ENCODE data around the gene FILIP1. TPM values are rescaled to one million over a fixed set of nuclear protein-coding genes. Genes with fewer than 3 reads are reported as not detected.

FILIP1 gene
- total and polyA plus RNA-seq, 9 donors, result 20.3 to 49.0 (median 42.4) TPM

DNA sequence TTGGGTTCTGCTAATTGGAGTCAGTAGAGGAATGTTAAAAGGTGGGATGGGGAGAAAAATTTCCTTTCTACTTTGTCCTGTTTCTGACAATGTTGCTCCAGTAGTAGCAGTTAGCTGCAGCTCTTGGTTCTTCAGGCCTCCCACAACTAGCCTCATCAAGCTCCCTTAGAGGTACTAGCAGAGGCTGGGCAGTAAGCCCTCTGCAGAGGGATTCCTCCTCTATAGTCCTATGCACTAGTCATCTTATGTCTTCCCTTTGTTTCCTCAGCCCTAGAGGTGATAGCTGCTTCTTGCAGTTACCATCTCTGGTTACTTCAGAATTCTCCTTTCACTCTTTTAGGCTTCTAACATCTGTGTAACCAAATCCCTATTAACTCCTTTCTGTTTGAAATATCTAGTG is 99.8 kb downstream of the FILIP1 start:
- no peaks in the 10 kb centered on the region for H3K9me3 ChIP-seq (replicated peaks; ENCODE audit: control insufficient read depth, low read depth, low read length)
- H3K4me3 ChIP-seq (ENCODE audit: low read length), result no peak overlapping the region
- no peaks in the 10 kb centered on the region for H3K4me1 ChIP-seq (ENCODE audit: control insufficient read depth, insufficient read depth, low read length)
- no peaks in the 10 kb centered on the region for H3K36me3 ChIP-seq (ENCODE audit: control insufficient read depth, insufficient read depth, low read length)
- no peaks in the 10 kb centered on the region for H3K27me3 ChIP-seq (ENCODE audit: control insufficient read depth, insufficient read depth, low read length)
- H3K27ac ChIP-seq (ENCODE audit: low read length), result no peak overlapping the region
- no peak for DNase-seq

DNA sequence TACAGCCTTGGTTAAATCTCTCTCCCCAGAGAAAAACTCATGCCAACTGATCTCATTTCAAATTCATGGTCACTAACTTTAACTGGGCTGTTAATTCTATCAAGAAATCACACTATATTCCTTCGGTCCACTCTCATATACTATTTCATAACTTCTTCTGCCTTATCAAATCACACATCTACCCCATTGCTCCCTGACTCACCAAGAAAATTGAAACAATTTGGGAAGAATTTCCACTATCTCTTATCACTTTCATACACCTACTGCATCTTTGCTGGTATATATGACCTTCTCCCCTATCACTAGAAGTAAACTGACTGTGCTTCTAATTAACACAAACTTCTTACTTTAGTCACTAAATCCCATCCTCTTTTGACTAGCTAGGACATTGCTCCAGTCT is 102.3 kb downstream of the FILIP1 start:
- H3K4me3 ChIP-seq (ENCODE audit: low read length), result no peak overlapping the region
- H3K4me1 ChIP-seq (ENCODE audit: control insufficient read depth, insufficient read depth, low read length), result no peaks in the 10 kb centered on the region
- peaks cover 2% of the 10 kb centered on the region for H3K9me3 ChIP-seq (replicated peaks; ENCODE audit: control insufficient read depth, low read depth, low read length)
- H3K27me3 ChIP-seq (ENCODE audit: control insufficient read depth, insufficient read depth, low read length), result no peaks in the 10 kb centered on the region
- H3K27ac ChIP-seq (ENCODE audit: low read length), result no peak overlapping the region
- WGBS (ENCODE audit: insufficient coverage), result 67% methylated on average over 1 of the region's 1 CpG
- H3K36me3 ChIP-seq (ENCODE audit: control insufficient read depth, insufficient read depth, low read length), result no peaks in the 10 kb centered on the region
- DNase-seq, result no peak

DNA sequence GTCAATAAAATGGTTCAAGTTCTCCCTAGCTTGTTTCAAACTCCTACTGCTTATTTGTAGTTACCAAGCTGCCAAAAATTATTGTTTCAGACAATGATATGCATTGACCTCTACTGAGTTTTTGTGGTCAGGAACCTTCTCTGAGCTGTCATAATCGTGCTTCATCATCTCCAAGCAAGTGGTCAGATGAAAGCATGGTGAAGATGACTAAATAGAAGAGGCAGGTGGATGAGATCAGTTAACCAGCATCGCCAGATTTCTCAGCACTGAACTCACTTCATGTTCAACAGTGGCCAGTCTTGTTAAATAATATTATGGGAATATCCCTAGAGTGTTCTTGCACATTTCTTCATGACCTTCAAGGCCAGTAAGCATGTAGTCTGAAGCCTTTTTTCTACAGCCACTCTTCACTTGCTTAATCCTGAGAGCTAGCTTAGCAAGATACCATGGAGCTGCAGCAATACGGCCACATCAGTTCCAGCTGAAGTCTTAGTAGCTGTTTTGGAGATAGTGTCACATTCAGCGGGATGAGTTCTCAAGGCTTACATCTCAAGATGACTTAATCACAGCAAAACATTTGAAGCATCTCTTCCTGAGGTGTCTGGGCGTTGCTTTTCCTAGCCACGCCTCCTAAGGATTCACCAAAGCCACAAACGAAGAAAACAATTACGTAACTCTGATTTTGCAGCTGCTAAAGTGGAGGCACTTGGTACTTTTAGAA is 107.4 kb downstream of the FILIP1 start:
- 64% methylated on average over 3 of the region's 8 CpGs for WGBS (ENCODE audit: insufficient coverage)
- H3K4me3 ChIP-seq (ENCODE audit: low read length), result no peak overlapping the region
- H3K27me3 ChIP-seq (ENCODE audit: control insufficient read depth, insufficient read depth, low read length), result no peaks in the 10 kb centered on the region
- H3K27ac ChIP-seq (ENCODE audit: low read length), result no peak overlapping the region
- peaks cover 2% of the 10 kb centered on the region for H3K9me3 ChIP-seq (replicated peaks; ENCODE audit: control insufficient read depth, low read depth, low read length)
- DNase-seq, result no peak
- peaks cover 7% of the 10 kb centered on the region for H3K4me1 ChIP-seq (ENCODE audit: control insufficient read depth, insufficient read depth, low read length)
- no peaks in the 10 kb centered on the region for H3K36me3 ChIP-seq (ENCODE audit: control insufficient read depth, insufficient read depth, low read length)

DNA sequence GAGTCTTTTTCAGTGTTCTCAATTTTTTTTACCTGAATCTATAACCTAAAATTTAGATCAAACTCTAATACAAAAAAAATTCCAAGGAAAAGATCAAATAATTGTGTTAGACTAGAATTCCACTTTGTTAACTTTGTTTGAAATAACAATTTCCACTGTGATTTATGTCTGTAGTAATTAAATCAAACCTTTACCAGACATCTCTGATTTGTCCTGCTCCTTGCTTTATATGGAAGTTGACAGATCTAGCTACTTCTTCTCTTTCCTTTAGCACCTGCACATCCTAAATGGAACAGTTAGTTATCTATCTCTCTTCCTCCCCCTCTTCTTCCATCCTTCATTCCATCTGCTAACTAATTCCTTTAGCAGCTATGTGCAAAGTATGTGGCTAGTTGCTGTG is 109.5 kb downstream of the FILIP1 start:
- H3K36me3 ChIP-seq (ENCODE audit: control insufficient read depth, insufficient read depth, low read length), result no peaks in the 10 kb centered on the region
- no peak overlapping the region for H3K27ac ChIP-seq (ENCODE audit: low read length)

DNA sequence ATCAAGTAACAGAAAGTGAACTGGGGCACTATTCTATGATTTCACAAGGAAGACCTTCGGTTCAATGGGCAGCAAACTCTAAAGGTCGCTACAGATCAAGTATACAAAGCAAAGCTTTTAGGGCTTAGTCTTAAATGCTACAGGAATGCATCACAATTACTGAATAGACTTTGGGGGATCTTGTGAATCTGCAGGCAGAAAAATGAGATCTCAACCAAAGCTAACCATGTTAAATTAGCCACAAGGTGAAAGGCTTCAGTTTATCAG is 111.0 kb downstream of the FILIP1 start:
- no CpG with 5 or more reads among the region's 2 CpGs for WGBS (ENCODE audit: insufficient coverage)
- Histone ChIP-seq H3K4me3 (ENCODE audit: low read length) (no peak overlapping the region), H3K36me3 (ENCODE audit: control insufficient read depth, insufficient read depth, low read length) (no peaks in the 10 kb centered on the region), H3K9me3 (replicated peaks; ENCODE audit: control insufficient read depth, low read depth, low read length) (no peaks in the 10 kb centered on the region), H3K4me1 (ENCODE audit: control insufficient read depth, insufficient read depth, low read length) (peaks cover 7% of the 10 kb centered on the region), H3K27ac (ENCODE audit: low read length) (peak overlapping the region; percentile 22), H3K27me3 (ENCODE audit: control insufficient read depth, insufficient read depth, low read length) (no peaks in the 10 kb centered on the region)
- no peak for DNase-seq

More for the DNA sequence above, 109.5 kb downstream of the FILIP1 start:
- peaks cover 7% of the 10 kb centered on the region for H3K4me1 ChIP-seq (ENCODE audit: control insufficient read depth, insufficient read depth, low read length)
- H3K4me3 ChIP-seq (ENCODE audit: low read length), result no peak overlapping the region
- peaks cover 2% of the 10 kb centered on the region for H3K9me3 ChIP-seq (replicated peaks; ENCODE audit: control insufficient read depth, low read depth, low read length)
- DNase-seq, result no peak
- no peaks in the 10 kb centered on the region for H3K27me3 ChIP-seq (ENCODE audit: control insufficient read depth, insufficient read depth, low read length)

DNA sequence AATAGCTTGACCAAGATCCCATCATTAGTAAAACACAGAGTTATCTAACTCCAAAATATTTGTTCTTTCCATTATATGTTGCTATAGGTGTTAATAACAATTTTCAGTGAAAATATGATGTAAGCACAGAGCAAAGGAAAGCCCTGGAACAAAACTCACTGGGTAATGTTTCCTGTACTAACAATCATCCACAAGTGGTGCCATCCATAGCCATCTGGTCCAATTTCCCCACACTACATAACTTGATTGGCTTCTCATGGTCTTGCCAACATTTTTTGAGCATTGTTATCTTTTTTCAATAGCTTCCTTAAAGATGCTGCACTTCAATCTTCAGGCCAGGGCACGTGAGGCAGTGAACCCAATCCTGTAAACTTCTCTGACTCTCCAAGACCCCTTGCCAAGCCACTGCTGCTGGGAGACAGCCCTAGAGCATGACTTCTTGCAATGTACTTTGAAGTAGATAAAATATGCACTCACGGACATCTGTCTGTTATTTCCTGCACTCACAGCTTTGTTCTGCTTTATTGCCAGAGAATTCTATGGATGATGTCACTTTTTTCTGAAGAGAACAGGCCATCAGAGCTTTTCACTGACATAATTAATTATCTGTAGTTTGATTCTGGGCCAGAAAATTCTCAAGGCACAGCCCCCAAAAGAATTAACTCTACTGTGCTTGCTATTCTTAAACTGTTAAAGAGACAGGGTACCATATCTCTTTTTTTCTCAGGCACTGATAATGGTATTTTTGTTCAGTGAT is 111.5 kb downstream of the FILIP1 start:
- DNase-seq, result peak; percentile 90
- H3K27ac ChIP-seq (ENCODE audit: low read length), result peak overlapping the region; percentile 54
- H3K27me3 ChIP-seq (ENCODE audit: control insufficient read depth, insufficient read depth, low read length), result no peaks in the 10 kb centered on the region
- H3K36me3 ChIP-seq (ENCODE audit: control insufficient read depth, insufficient read depth, low read length), result no peaks in the 10 kb centered on the region
- no CpG with 5 or more reads among the region's 2 CpGs for WGBS (ENCODE audit: insufficient coverage)
- H3K4me1 ChIP-seq (ENCODE audit: control insufficient read depth, insufficient read depth, low read length), result peaks cover 7% of the 10 kb centered on the region
- H3K9me3 ChIP-seq (replicated peaks; ENCODE audit: control insufficient read depth, low read depth, low read length), result no peaks in the 10 kb centered on the region
- H3K4me3 ChIP-seq (ENCODE audit: low read length), result no peak overlapping the region

DNA sequence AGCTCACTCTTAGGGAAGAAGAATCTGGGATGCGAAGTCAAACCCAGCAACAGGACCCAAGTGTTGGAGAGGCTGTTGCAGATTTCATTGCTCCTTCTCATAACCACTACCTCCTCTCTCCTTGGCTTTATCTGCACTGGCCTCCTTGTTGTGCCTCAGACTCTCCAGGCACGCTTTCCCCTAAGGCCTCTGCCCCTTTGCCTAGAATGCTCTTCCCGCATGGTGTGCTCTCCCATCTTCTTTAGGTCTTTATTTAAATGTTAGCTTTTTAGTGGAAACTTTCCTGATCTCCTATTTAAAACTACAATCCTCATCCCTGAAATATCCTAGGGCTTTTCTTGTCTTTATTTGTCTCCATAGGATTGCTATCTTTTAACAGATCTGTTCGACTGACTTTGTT is 114.1 kb downstream of the FILIP1 start:
- WGBS (ENCODE audit: insufficient coverage), result no CpG with 5 or more reads among the region's 4 CpGs

DNA sequence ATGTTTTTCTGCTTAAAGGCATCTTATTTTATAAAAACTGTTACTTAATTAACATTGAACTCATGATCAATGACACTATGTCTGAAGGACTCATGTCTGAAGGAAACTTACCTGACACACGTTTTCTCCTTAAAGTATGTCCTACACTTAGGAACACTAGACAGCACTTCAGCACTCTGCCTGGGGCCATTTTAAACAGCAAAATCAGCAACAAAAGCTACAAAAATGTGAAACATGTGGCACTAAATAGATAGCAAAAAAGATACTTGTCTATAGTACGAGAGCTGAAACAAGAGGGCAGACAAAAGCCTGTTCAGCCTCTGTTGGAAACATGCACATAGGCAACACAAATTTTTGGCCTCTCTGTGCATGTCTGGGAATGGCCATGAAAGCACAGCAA is 115.5 kb downstream of the FILIP1 start:
- no peaks in the 10 kb centered on the region for H3K27me3 ChIP-seq (ENCODE audit: control insufficient read depth, insufficient read depth, low read length)
- no peak overlapping the region for H3K4me3 ChIP-seq (ENCODE audit: low read length)
- H3K36me3 ChIP-seq (ENCODE audit: control insufficient read depth, insufficient read depth, low read length), result no peaks in the 10 kb centered on the region
- DNase-seq, result no peak
- no peak overlapping the region for H3K27ac ChIP-seq (ENCODE audit: low read length)
- 29% methylated on average over 1 of the region's 2 CpGs for WGBS (ENCODE audit: insufficient coverage)
- peaks cover 14% of the 10 kb centered on the region for H3K4me1 ChIP-seq (ENCODE audit: control insufficient read depth, insufficient read depth, low read length)
- no peaks in the 10 kb centered on the region for H3K9me3 ChIP-seq (replicated peaks; ENCODE audit: control insufficient read depth, low read depth, low read length)

More for the DNA sequence above, 114.1 kb downstream of the FILIP1 start:
- Histone ChIP-seq H3K27ac (ENCODE audit: low read length) (no peak overlapping the region), H3K4me3 (ENCODE audit: low read length) (no peak overlapping the region), H3K36me3 (ENCODE audit: control insufficient read depth, insufficient read depth, low read length) (no peaks in the 10 kb centered on the region), H3K4me1 (ENCODE audit: control insufficient read depth, insufficient read depth, low read length) (peaks cover 14% of the 10 kb centered on the region), H3K9me3 (replicated peaks; ENCODE audit: control insufficient read depth, low read depth, low read length) (no peaks in the 10 kb centered on the region), H3K27me3 (ENCODE audit: control insufficient read depth, insufficient read depth, low read length) (no peaks in the 10 kb centered on the region)
- no peak for DNase-seq

DNA sequence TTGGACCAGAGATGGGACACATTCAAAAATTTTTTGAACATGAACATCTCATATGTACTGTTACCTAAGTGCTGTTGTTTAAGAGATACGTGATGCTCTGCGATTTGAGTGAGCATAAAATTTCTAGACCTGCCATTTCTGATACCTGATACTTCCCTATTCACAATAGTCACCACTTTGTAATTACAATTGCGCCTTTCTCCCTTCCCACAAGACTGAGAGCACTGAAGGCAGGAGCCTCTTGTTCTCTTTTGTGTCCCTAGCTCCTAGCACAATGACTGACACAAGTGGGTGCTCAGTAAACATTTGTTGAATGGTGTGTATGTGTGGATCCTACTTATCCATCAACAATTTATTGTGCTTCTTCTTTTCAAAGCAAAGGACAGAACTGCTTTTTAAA is 116.2 kb downstream of the FILIP1 start:
- H3K27ac ChIP-seq (ENCODE audit: low read length), result no peak overlapping the region
- H3K27me3 ChIP-seq (ENCODE audit: control insufficient read depth, insufficient read depth, low read length), result no peaks in the 10 kb centered on the region
- H3K4me3 ChIP-seq (ENCODE audit: low read length), result no peak overlapping the region
- peaks cover 11% of the 10 kb centered on the region for H3K4me1 ChIP-seq (ENCODE audit: control insufficient read depth, insufficient read depth, low read length)
- WGBS (ENCODE audit: insufficient coverage), result no CpG with 5 or more reads among the region's 3 CpGs
- no peaks in the 10 kb centered on the region for H3K36me3 ChIP-seq (ENCODE audit: control insufficient read depth, insufficient read depth, low read length)
- no peaks in the 10 kb centered on the region for H3K9me3 ChIP-seq (replicated peaks; ENCODE audit: control insufficient read depth, low read depth, low read length)
- DNase-seq, result no peak

DNA sequence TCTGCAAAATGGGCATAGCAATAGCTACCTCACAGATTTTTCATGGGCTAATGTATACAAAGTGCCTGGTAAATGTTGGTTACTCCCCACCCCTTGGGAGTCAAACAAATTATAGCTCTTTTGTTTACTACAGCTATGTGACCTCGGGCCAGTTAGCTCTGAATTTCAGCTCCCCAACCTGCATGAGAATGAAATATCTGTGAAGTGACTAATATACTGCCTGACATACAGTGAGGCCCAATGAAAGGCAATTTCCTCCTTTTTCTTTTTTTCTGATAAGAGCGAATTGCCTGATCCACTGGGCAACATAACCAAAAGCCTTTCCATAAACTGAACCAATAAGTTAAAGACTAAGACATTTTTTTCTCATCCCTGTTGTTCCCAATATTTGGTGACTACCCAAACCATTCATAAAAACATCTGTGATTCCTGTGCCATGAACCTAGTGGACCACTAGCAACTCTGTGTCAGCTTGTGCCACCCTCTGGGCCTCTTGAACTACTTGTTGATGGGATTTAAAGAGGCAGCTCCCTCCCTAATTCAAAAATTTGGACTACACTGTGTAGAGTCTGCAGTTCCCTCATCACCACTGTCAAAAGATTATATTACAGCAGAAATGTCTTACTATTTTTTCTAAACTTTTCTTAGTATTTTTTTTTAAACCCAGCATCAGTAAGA is 117.1 kb downstream of the FILIP1 start:
- H3K27me3 ChIP-seq (ENCODE audit: control insufficient read depth, insufficient read depth, low read length), result no peaks in the 10 kb centered on the region
- DNase-seq, result no peak
- no peak overlapping the region for H3K4me3 ChIP-seq (ENCODE audit: low read length)
- no peaks in the 10 kb centered on the region for H3K36me3 ChIP-seq (ENCODE audit: control insufficient read depth, insufficient read depth, low read length)
- 100% methylated on average over 1 of the region's 2 CpGs for WGBS (ENCODE audit: insufficient coverage)
- no peaks in the 10 kb centered on the region for H3K9me3 ChIP-seq (replicated peaks; ENCODE audit: control insufficient read depth, low read depth, low read length)
- no peak overlapping the region for H3K27ac ChIP-seq (ENCODE audit: low read length)
- peaks cover 7% of the 10 kb centered on the region for H3K4me1 ChIP-seq (ENCODE audit: control insufficient read depth, insufficient read depth, low read length)

Measured in muscle of leg (tissue), 11 donors.